Activated CD8-positive, alpha-beta memory T cell treated with anti-CD3 and anti-CD28 coated beads, Interleukin-2, amount 50 U/mL, for 24 hours (primary cell): Measurements from ENCODE around the gene FAM13B.
"Not testable (repeated sequence)": the region's sequence is repeated elsewhere in the genome, so short reads cannot be mapped to it uniquely, and the experiment has no call there.

Source experiments
- DNase-seq: peaks from one replicate; pipeline ENCODE4 v3.0.0-alpha.2; 2020; ENCODE audit errors: extremely low read depth

Gene FAM13B

GRCh38 chr5:137975208-137975607 lies 57.7 kb downstream of the FAM13B start:
- DNase-seq: no peak

GRCh38 chr5:137970384-137970783 lies 62.5 kb downstream of the FAM13B start:
- DNase-seq: not testable (repeated sequence)

GRCh38 chr5:137960819-137961218 lies 72.1 kb downstream of the FAM13B start:
- DNase-seq: no peak

GRCh38 chr5:137960141-137960540 lies 72.7 kb downstream of the FAM13B start:
- DNase-seq: no peak

- no peak for DNase-seq
Measured at GRCh38 chr5:137959488-137959887, 73.4 kb downstream of the FAM13B start.

GRCh38 chr5:137957948-137958347 lies 74.9 kb downstream of the FAM13B start:
- DNase-seq: no peak

- no peak for DNase-seq
Measured at GRCh38 chr5:137954131-137954879, 78.6 kb downstream of the FAM13B start.

- no peak for DNase-seq
Measured at GRCh38 chr5:137945825-137946224, 87.1 kb downstream of the FAM13B start.

GRCh38 chr5:137944280-137944679 lies 88.6 kb downstream of the FAM13B start:
- DNase-seq: not testable (repeated sequence)

GRCh38 chr5:137939331-137939730 lies 93.5 kb downstream of the FAM13B start:
- DNase-seq: no peak

GRCh38 chr5:137938751-137939143 lies 94.1 kb downstream of the FAM13B start:
- DNase-seq: no peak

GRCh38 chr5:137937994-137938750 lies 94.7 kb downstream of the FAM13B start:
- DNase-seq: no peak

GRCh38 chr5:137935694-137936093 lies 97.2 kb downstream of the FAM13B start:
- no peak for DNase-seq

- DNase-seq: no peak
Measured at GRCh38 chr5:137935190-137935589, 97.7 kb downstream of the FAM13B start.

GRCh38 chr5:137933491-137933911 lies 99.4 kb downstream of the FAM13B start:
- no peak for DNase-seq

GRCh38 chr5:137932800-137933199 lies 100.1 kb downstream of the FAM13B start:
- DNase-seq: no peak

- no peak for DNase-seq
Measured at GRCh38 chr5:137923856-137924255, 109.0 kb downstream of the FAM13B start.

GRCh38 chr5:137921931-137922330 lies 110.9 kb downstream of the FAM13B start:
- DNase-seq: no peak

GRCh38 chr5:137916923-137917322 lies 116.0 kb downstream of the FAM13B start:
- DNase-seq: no peak

GRCh38 chr5:137914758-137915157 lies 118.1 kb downstream of the FAM13B start:
- no peak for DNase-seq

GRCh38 chr5:137902408-137903133 lies 130.3 kb downstream of the FAM13B start:
- DNase-seq: no peak

- DNase-seq: no peak
Measured at GRCh38 chr5:137901011-137901817, 131.7 kb downstream of the FAM13B start.
